ENCODE data around the gene CFP. TPM values are rescaled to one million over a fixed set of nuclear protein-coding genes. Genes with fewer than 3 reads are reported as not detected.
A peak's percentile ranks its signal among the peaks of the same experiment; 100 is the strongest.
"Not testable (repeated sequence)": the region's sequence is repeated elsewhere in the genome, so short reads cannot be mapped to it uniquely, and the experiment has no call there.

CFP gene
- total RNA-seq = 10 to 100 TPM in 1 of 3 donors, 1 to 10 TPM in 2; 2.6 to 17.4 (median 3.3) TPM

DNA sequence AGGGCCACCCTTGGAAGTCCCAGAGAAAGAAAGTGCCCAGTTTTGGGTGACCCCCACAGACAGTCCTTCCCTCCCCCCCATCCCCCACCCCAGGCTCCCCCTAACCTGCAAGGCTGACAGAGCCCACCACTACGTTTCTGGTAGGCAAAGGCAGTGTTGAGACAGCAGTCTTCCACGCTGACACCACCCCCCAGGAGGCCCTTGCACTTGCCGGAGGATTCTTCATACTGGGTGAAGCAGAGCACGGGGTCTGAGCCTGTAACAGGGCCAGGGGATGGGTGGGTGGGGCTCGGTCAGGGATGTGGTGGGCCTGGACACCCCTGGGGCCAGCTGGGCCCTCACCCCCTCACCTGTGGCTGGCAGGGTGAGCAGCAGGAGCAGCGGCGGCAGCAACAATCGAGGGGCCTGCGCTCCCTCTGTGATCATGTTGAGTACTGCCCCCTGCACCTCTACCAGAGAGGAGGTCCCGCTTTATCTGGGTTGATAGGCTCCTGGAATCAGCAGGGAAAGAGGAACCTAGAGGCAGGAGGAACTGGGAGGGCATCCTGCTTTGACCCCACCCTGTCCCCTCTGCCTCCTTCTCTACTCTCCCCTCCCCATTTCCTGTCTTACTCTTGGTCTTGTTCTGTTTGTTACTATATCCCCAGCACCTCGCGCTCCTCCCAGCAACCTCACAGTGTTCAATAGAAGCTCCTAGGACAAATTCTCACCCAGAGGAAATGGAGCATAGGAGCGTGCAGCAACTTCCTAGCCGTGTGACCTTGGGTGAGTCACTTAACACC lies at the start of gene CFP:
Gene CFP (minus strand): TSS at position 512 of the 782 bp plus-strand sequence. CDS start 86 bp downstream, at position 426.
- Histone ChIP-seq H3K9me3 (no peaks in the 10 kb centered on the region), H3K27me3 (peaks cover 0 to 43% of the 10 kb centered on the region in 2 donors), H3K4me3 (peak within 1 kb of the TSS in 1 of 3 donors; percentile 28), H3K4me1 (no peaks in the 10 kb centered on the region), H3K36me3 (no peaks in the 10 kb centered on the region), H3K27ac (no peak within 1 kb of the TSS)
- TF ChIP-seq POLR2A (IDR thresholded peaks at IDR 0.05) = no peak
- no peak for TF ChIP-seq POLR2AphosphoS5 (IDR thresholded peaks at IDR 0.05)
- TF ChIP-seq, protein P1, sequence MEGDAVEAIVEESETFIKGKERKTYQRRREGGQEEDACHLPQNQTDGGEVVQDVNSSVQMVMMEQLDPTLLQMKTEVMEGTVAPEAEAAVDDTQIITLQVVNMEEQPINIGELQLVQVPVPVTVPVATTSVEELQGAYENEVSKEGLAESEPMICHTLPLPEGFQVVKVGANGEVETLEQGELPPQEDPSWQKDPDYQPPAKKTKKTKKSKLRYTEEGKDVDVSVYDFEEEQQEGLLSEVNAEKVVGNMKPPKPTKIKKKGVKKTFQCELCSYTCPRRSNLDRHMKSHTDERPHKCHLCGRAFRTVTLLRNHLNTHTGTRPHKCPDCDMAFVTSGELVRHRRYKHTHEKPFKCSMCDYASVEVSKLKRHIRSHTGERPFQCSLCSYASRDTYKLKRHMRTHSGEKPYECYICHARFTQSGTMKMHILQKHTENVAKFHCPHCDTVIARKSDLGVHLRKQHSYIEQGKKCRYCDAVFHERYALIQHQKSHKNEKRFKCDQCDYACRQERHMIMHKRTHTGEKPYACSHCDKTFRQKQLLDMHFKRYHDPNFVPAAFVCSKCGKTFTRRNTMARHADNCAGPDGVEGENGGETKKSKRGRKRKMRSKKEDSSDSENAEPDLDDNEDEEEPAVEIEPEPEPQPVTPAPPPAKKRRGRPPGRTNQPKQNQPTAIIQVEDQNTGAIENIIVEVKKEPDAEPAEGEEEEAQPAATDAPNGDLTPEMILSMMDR (IDR thresholded peaks at IDR 0.05) = no peak
- intact Hi-C loops (cut with DNase I; ENCODE audit: low total_unique reads) = loop anchor here (10.0 kb wide), 1 partner anchor 55 kb away; no protein-coding TSS in a partner anchor
- no peak for DNase-seq (ENCODE audit: low spot score in 2 of 2)

DNA sequence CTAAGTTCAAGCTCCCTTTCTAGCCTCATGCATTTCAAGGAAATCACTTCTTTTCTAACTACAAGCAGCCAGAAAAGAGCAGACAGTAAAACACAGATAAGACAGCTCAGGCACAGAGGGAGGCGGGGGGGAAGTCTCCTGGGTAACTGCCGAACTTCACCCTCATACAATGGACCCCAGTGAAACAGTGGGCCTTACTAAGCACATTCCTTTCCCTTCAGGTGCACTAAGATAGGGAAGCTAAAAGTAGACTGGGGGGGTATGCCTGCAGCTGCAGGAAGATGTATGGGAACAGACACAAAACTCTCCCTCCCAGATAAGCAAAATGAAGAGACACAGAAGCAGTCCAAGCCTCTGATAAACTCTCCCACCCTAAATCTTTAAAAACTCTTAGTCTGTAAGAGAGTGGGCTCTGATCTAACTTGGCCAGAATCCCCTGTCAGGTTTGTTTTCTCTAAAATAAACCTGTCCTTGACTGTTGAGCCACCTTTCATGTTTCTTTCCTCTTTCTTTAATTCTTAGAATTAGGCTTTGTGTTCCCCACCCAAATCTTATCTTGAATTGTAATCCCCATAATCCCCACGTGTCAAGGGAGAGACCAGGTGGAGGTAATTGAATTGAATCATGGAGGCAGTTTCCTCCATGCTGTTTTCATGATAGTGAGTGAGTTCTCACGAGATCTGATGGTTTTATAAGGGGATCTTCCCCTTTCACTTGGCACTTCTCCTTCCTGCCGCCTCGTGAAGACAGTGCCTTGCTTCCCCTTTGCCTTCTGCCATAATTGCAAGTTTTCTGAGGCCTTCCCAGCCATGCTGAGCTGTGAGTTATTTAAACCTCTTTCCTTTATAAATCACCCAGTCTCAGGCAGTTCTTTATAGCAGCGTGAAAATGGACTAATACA lies 46.5 kb upstream of the CFP start:
- H3K4me3 ChIP-seq; intact Hi-C loops (cut with DNase I; ENCODE audit: low total_unique reads); H3K4me1 ChIP-seq; H3K36me3 ChIP-seq; H3K27ac ChIP-seq; H3K9me3 ChIP-seq; DNase-seq (ENCODE audit: low spot score in 2 of 2): not testable (repeated sequence)
- peaks cover 0 to 18% of the 10 kb centered on the region in 2 donors for H3K27me3 ChIP-seq

DNA sequence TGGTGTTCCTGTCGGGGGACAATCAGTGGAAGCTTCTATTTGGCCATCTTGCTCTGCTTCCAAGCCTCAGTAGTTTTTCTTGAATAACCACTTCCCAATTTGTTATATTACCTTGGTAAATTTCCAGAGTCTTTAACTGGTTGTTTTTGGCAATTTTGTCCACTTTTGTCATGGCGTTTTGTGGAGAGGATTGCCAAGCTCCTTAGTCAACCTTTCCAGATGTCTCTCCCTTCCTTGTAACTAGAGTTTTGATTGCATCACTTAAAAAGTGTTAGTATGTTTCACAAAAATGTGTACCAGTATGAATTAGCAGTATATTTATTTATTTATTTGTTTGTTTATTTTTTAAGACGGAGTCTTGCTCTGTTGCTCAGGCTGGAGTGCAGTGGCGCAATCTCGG lies 45.0 kb upstream of the CFP start:
- intact Hi-C loops (cut with DNase I; ENCODE audit: low total_unique reads) = no loop called here
- Histone ChIP-seq H3K4me1 (no peaks in the 10 kb centered on the region), H3K27ac (no peak overlapping the region), H3K27me3 (peaks cover 0 to 18% of the 10 kb centered on the region in 2 donors), H3K9me3 (no peaks in the 10 kb centered on the region), H3K4me3 (no peak overlapping the region), H3K36me3 (no peaks in the 10 kb centered on the region)
- DNase-seq (ENCODE audit: low spot score in 2 of 2) = no peak
- TF ChIP-seq POLR2AphosphoS5 (IDR thresholded peaks at IDR 0.05) (no peak), POLR2A (IDR thresholded peaks at IDR 0.05) (no peak)
- TF ChIP-seq, protein P1 (IDR thresholded peaks at IDR 0.05) = no peak

DNA sequence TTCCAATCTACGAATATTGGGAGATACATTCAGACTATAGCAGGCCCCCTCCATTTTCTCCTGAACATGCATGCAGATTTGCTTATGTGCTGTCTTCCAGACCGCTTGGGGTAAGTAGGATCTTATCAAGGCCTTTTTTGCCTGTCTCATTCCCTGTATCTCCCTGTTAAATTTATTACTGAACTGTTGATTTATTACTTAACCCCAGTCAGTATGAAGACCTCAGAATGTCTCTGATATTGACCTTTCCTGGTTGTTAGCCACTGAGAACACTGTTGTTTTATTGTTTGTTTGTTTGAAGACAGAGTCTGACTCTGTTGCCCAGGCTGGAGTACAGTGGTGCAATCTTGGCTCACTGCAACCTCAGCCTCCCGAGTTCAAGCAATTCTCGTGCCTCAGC lies 36.1 kb upstream of the CFP start:
- H3K27me3 ChIP-seq; DNase-seq (ENCODE audit: low spot score in 2 of 2); H3K4me3 ChIP-seq; H3K9me3 ChIP-seq; H3K27ac ChIP-seq; H3K36me3 ChIP-seq; intact Hi-C loops (cut with DNase I; ENCODE audit: low total_unique reads); H3K4me1 ChIP-seq: not testable (repeated sequence)

DNA sequence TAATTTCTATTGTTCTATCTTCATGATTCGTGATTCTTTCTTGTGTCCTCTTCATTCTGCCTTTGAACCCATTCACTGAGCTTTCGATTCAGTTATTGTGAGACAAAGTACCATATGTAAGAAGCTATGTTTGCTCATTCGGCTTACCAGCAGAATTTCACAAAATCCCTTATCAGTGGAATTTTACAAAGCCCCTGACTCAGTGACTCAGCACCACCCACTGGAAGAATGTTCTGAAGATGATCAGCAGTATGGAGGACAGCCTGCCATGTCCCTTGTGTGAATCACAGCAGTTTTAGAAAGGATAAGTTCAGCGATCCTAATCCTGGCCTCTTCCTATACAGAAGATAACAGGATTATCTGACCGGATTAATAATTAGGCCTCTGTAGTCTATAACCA lies 35.0 kb upstream of the CFP start:
- peaks cover 0 to 3% of the 10 kb centered on the region in 2 donors for H3K27me3 ChIP-seq
- intact Hi-C loops (cut with DNase I; ENCODE audit: low total_unique reads) = no loop called here
- no peak for DNase-seq (ENCODE audit: low spot score in 2 of 2)

More for the DNA sequence above, 35.0 kb upstream of the CFP start:
- no peak overlapping the region for H3K4me3 ChIP-seq
- H3K9me3 ChIP-seq = no peaks in the 10 kb centered on the region
- no peak overlapping the region for H3K27ac ChIP-seq
- no peak for TF ChIP-seq POLR2AphosphoS5 (IDR thresholded peaks at IDR 0.05)
- TF ChIP-seq POLR2A (IDR thresholded peaks at IDR 0.05) = no peak
- TF ChIP-seq, protein P1 (IDR thresholded peaks at IDR 0.05) = no peak
- H3K36me3 ChIP-seq = no peaks in the 10 kb centered on the region
- no peaks in the 10 kb centered on the region for H3K4me1 ChIP-seq

Data from breast epithelium (tissue), 4 donors.